Ishikawa (cell line): ENCODE measurements around the gene ASPG.

Source experiments
- EGR1 ChIP-seq: IDR thresholded peaks from 2 replicates; pipeline ENCODE4 v1.6.1; 2012
- EP300 ChIP-seq: IDR thresholded peaks from 2 replicates; pipeline ENCODE4 v1.6.1; 2012; ENCODE audit warnings: borderline replicate concordance
- RAD21 ChIP-seq: IDR thresholded peaks from 2 replicates; pipeline ENCODE4 v1.6.1; 2012; ENCODE audit warnings: low read depth

GRCh38 chr14:104126753-104127152 lies 41.3 kb downstream of the ASPG start:
- TF ChIP-seq EP300 (no peak), RAD21 (no peak), EGR1 (no peak)
